IMR-90 (cell line): ENCODE results near the gene ADGRG6.

Source experiments
- BHLHE40 ChIP-seq: fragments of 150-350 bp; IDR thresholded peaks from 2 replicates; pipeline ENCODE4 v1.6.1; 2016; ENCODE audit warnings: mild to moderate bottlenecking, low read depth, low read length
- CEBPB ChIP-seq: IDR thresholded peaks from 2 replicates; pipeline ENCODE4 v1.6.1; 2012; ENCODE audit warnings: low read depth, low read length, improper control_type of control experiment
- CHD1 ChIP-seq: IDR thresholded peaks from 2 replicates; pipeline ENCODE4 v1.6.1; 2012; ENCODE audit warnings: low read depth, low read length, improper control_type of control experiment
- CTCF ChIP-seq: conservative IDR thresholded peaks from 2 replicates; pipeline ENCODE4 v1.5.1; 2012; ENCODE audit warnings: mild to moderate bottlenecking, low read depth, low read length, improper control_type of control experiment
- MXI1 ChIP-seq: IDR thresholded peaks from 2 replicates; pipeline ENCODE4 v1.6.1; 2012; ENCODE audit warnings: low read depth, mild to moderate bottlenecking, low read length, moderate library complexity, borderline replicate concordance
- POLR2A ChIP-seq: IDR thresholded peaks from 2 replicates; pipeline ENCODE4 v1.6.1; 2012; ENCODE audit warnings: mild to moderate bottlenecking, low read depth, low read length
- RAD21 ChIP-seq: IDR thresholded peaks from 2 replicates; pipeline ENCODE4 v1.6.1; 2012; ENCODE audit warnings: low read length, improper control_type of control experiment
- RCOR1 ChIP-seq: IDR thresholded peaks from 2 replicates; pipeline ENCODE4 v1.6.1; 2012; ENCODE audit warnings: mild to moderate bottlenecking, low read length, improper control_type of control experiment; ENCODE audit not compliant: insufficient replicate concordance
- RFX5 ChIP-seq: IDR thresholded peaks from 2 replicates; pipeline ENCODE4 v1.8.0; 2012; ENCODE audit warnings: low read depth, mild to moderate bottlenecking, low read length, moderate library complexity
- SMC3 ChIP-seq: fragments of 150-350 bp; IDR thresholded peaks from 2 replicates; pipeline ENCODE4 v1.6.1; 2016; ENCODE audit warnings: low read depth, mild to moderate bottlenecking, antibody characterized with exemption, low read length, moderate library complexity

GRCh38 chr6:142333431-142333830 is 31.6 kb downstream of the ADGRG6 start:
- TF ChIP-seq POLR2A, result no peak
- no peak for TF ChIP-seq CTCF
- no peak for TF ChIP-seq RCOR1
- TF ChIP-seq BHLHE40, result no peak
- no peak for TF ChIP-seq CEBPB
- no peak for TF ChIP-seq CHD1
- no peak for TF ChIP-seq RAD21
- no peak for TF ChIP-seq RFX5
- TF ChIP-seq MXI1, result no peak
- no peak for TF ChIP-seq SMC3
